Peyer's patch (tissue), 4 donors: ENCODE measurements around the gene DALRD3.

Experiments used
- POLR2A ChIP-seq, 2 donors: fragments of 450-650 bp; IDR thresholded peaks; one replicate each; pipeline ENCODE4 v1.5.1; 2017; ENCODE audit warnings: antibody characterized with exemption in 2 of 2, mild to moderate bottlenecking in 2 of 2, moderate library complexity in 2 of 2
- TF ChIP-seq, protein P1 (sequence below), 6 experiments: fragments of 450-650 bp in 4 of 6; fragments of 200-600 bp in 2 of 6; sonication (generic) in 1 of 6; IDR thresholded peaks; one replicate each; pipeline ENCODE4 v1.5.1; 2017 to 2019; ENCODE audit warnings: antibody characterized with exemption in 6 of 6, mild to moderate bottlenecking in 3 of 6, moderate library complexity in 1 of 6

DNA sequence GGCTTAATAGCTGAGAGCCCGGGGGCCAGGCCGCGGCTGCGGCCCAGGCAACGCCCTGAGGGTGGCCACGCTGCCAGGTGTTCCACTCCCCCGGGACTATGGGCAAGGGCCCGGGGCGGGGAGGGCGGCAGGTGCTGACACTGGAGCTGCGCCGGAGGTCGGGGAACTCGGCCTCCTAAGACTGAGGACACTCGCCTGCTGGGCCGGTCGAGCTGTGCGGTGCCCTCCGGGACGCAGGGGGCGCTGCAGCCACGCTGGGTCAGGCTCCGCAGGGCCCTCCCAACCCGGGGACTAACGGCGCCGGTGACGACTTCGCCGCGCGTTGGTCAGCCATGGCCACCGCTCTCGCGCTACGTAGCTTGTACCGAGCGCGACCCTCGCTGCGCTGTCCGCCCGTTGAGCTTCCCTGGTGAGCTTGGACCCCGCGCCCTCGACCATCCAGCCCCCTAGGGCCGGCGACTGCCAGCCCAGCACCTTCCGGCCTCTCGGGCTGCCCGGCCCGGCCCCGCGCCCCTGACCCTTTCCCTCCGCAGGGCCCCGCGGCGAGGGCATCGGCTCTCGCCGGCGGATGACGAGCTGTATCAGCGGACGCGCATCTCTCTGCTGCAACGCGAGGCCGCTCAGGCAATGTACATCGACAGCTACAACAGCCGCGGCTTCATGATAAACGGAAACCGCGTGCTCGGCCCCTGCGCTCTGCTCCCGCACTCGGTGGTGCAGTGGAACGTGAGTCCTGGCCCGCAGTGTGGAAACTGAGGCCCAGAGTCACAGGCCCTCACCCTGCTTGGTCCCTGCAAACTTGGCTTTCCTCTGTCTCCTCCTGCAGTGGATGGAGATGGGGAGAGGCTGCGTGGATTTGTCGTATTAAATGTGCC lies 3.7 kb upstream of the DALRD3 start, which contains the start of gene NDUFAF3:
- TF ChIP-seq, protein P1, sequence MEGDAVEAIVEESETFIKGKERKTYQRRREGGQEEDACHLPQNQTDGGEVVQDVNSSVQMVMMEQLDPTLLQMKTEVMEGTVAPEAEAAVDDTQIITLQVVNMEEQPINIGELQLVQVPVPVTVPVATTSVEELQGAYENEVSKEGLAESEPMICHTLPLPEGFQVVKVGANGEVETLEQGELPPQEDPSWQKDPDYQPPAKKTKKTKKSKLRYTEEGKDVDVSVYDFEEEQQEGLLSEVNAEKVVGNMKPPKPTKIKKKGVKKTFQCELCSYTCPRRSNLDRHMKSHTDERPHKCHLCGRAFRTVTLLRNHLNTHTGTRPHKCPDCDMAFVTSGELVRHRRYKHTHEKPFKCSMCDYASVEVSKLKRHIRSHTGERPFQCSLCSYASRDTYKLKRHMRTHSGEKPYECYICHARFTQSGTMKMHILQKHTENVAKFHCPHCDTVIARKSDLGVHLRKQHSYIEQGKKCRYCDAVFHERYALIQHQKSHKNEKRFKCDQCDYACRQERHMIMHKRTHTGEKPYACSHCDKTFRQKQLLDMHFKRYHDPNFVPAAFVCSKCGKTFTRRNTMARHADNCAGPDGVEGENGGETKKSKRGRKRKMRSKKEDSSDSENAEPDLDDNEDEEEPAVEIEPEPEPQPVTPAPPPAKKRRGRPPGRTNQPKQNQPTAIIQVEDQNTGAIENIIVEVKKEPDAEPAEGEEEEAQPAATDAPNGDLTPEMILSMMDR (IDR thresholded peaks at IDR 0.05) = peak; percentile 92 to 99 (median 97)
- TF ChIP-seq POLR2A (IDR thresholded peaks at IDR 0.05) = peak; percentile 79 to 89
